H1 (cell line): ENCODE measurements around the gene DNAAF8. TPM values are rescaled to one million over a fixed set of nuclear protein-coding genes. Genes with fewer than 3 reads are reported as not detected.

ENCODE experiments used
- ATF2 ChIP-seq: IDR thresholded peaks from 2 replicates; pipeline ENCODE4 v1.6.1; 2012; ENCODE audit warnings: low read length, inconsistent platforms
- BACH1 ChIP-seq: IDR thresholded peaks from 2 replicates; pipeline ENCODE4 v1.6.1; 2012; ENCODE audit warnings: low read length, improper control_type of control experiment
- CHD7 ChIP-seq: fragments of 300-600 bp; sonication (generic); IDR thresholded peaks from 2 replicates; pipeline ENCODE4 v1.7.1; 2012; ENCODE audit warnings: low read length, moderate library complexity, mild to moderate bottlenecking, inconsistent platforms; ENCODE audit not compliant: insufficient replicate concordance
- GABPA ChIP-seq: IDR thresholded peaks from 2 replicates; pipeline ENCODE4 v1.6.1; 2011; ENCODE audit warnings: mild to moderate bottlenecking, low read length, moderate library complexity, borderline replicate concordance; ENCODE audit not compliant: insufficient read depth
- KDM5A ChIP-seq: fragments of 200-600 bp; IDR thresholded peaks from 2 replicates; pipeline ENCODE4 v1.7.1; 2012; ENCODE audit warnings: mild to moderate bottlenecking, low read length, inconsistent platforms, mixed read lengths
- POLR2AphosphoS5 ChIP-seq: IDR thresholded peaks from 2 replicates; pipeline ENCODE4 v1.6.1; 2011; ENCODE audit warnings: low read depth, low read length
- RFX5 ChIP-seq: IDR thresholded peaks from 2 replicates; pipeline ENCODE4 v1.6.1; 2011; ENCODE audit warnings: low read depth, low read length, improper control_type of control experiment, borderline replicate concordance
- SAP30 ChIP-seq: fragments of 300-600 bp; sonication (generic); IDR thresholded peaks from 2 replicates; pipeline ENCODE4 v1.7.1; 2012; ENCODE audit warnings: low read length, moderate library complexity, mild to moderate bottlenecking, inconsistent platforms; ENCODE audit not compliant: insufficient read depth, insufficient replicate concordance
- SIN3A ChIP-seq, 2 experiments: IDR thresholded peaks in 1 of 2; conservative IDR thresholded peaks in 1 of 2; 2 replicates each; pipeline ENCODE4 v1.6.1; 2011 to 2012; ENCODE audit warnings: low read length in 2 of 2, improper control_type of control experiment in 1 of 2, low read depth in 1 of 2, mild to moderate bottlenecking in 1 of 2
- SRF ChIP-seq: IDR thresholded peaks from 2 replicates; pipeline ENCODE4 v1.6.1; 2011; ENCODE audit warnings: mild to moderate bottlenecking, low read depth, low read length, moderate library complexity
- polyA plus RNA-seq, 7 experiments: library from polyadenylated mRNA; depleted of rRNA in 3 of 7; stranded (reverse) in 5 of 7; unstranded in 2 of 7; fragments of >200 nt in 5 of 7; fragments of 200-250 nt in 2 of 7; gene quantifications; 1 replicate in 5 of 7; 2 replicates in 1 of 7; 4 replicates in 1 of 7; pipeline versions ENCODE4 v1.2.1 to v1.2.3, GENCODE V29; 2011 to 2013; ENCODE audit warnings: missing spikeins in 2 of 7, mixed read lengths in 2 of 7
- total RNA-seq: library from RNA; stranded (reverse); fragmentation: NEBNext Ultra II Directional; extraction: Animal tissue kit (Norgen Biotek cat#: 25700); gene quantifications from 2 replicates; pipeline ENCODE4 v1.2.1, GENCODE V29; 2021

Gene DNAAF8
- total and polyA plus RNA-seq, 2 of the 8 experiments (the other 6 are each of a cell fraction or from before 2014, with no cell fraction given) = 0.39 TPM; not detected in 1

GRCh38 chr16:4706871-4707270 is 27.5 kb upstream of the DNAAF8 start (continued):
- no peak for TF ChIP-seq CHD7
- TF ChIP-seq RFX5 = no peak
- no peak for TF ChIP-seq SRF
- no peak for TF ChIP-seq POLR2AphosphoS5
- TF ChIP-seq SAP30 = no peak
- no peak for TF ChIP-seq BACH1
- no peak for TF ChIP-seq SIN3A (conservative IDR thresholded peaks at IDR 0.05 in 1 of 2, IDR thresholded peaks at IDR 0.05 in 1 of 2; ENCODE audit: low read depth in 1 of 2, low read length in 2 of 2)
- TF ChIP-seq KDM5A = no peak
- no peak for TF ChIP-seq GABPA
- no peak for TF ChIP-seq ATF2
